ENCODE data around the gene MLLT11.
"Not testable (repeated sequence)": the region's sequence is repeated elsewhere in the genome, so short reads cannot be mapped to it uniquely, and the experiment has no call there.

The MLLT11 gene

GRCh38 chr1:151055581-151055980 lies 4.6 kb upstream of the MLLT11 start:
- DNase-seq = no peak

- DNase-seq = no peak
These were observed 4.0 kb upstream of the MLLT11 start for GRCh38 chr1:151056149-151056548.

GRCh38 chr1:151058692-151059091 lies 1.5 kb upstream of the MLLT11 start:
- peak in 17 of 58 donors; percentile 5 to 63 (median 18) for DNase-seq

GRCh38 chr1:151059109-151060006 lies 839 bp upstream of the MLLT11 start, which contains the start of gene CDC42SE1:
Gene CDC42SE1 (minus strand): TSS chr1:151059622. CDS start chr1:151055730, 3,892 bp downstream.
- peak in 57 of 58 donors; percentile 10 to 83 (median 70) for DNase-seq

GRCh38 chr1:151060657-151061421 lies 642 bp downstream of the MLLT11 start:
- peak in 7 of 58 donors; percentile 3 to 23 (median 9) for DNase-seq

- DNase-seq = no peak
These were observed 1.5 kb downstream of the MLLT11 start for GRCh38 chr1:151061704-151062103.

GRCh38 chr1:151062741-151063371 lies 2.7 kb downstream of the MLLT11 start:
- DNase-seq = no peak

- no peak for DNase-seq
These were observed 5.0 kb downstream of the MLLT11 start for GRCh38 chr1:151065089-151065645.

GRCh38 chr1:151067185-151067584 lies 7.0 kb downstream of the MLLT11 start:
- no peak for DNase-seq

GRCh38 chr1:151069103-151069486 lies 8.9 kb downstream of the MLLT11 start:
- no peak for DNase-seq

GRCh38 chr1:151070474-151071276 lies 10.5 kb downstream of the MLLT11 start, which contains the start of gene GABPB2:
Gene GABPB2 (plus strand): TSS chr1:151070761. CDS start chr1:151088190, 17,429 bp downstream.
- DNase-seq = peak; percentile 52 to 94 (median 86)

- no peak for DNase-seq
These were observed 12.0 kb downstream of the MLLT11 start for GRCh38 chr1:151072224-151072623.

- no peak for DNase-seq
These were observed 25.9 kb downstream of the MLLT11 start for GRCh38 chr1:151085953-151086559.

GRCh38 chr1:151097426-151097825 lies 37.2 kb downstream of the MLLT11 start:
- DNase-seq = not testable (repeated sequence)

GRCh38 chr1:151098126-151098525 lies 37.9 kb downstream of the MLLT11 start:
- DNase-seq = no peak

- no peak for DNase-seq
These were observed 44.4 kb downstream of the MLLT11 start for GRCh38 chr1:151104630-151105029.

GRCh38 chr1:151106894-151107293 lies 46.7 kb downstream of the MLLT11 start:
- no peak for DNase-seq

- no peak for DNase-seq
These were observed 48.1 kb downstream of the MLLT11 start for GRCh38 chr1:151108331-151108730.

- no peak for DNase-seq
These were observed 53.7 kb downstream of the MLLT11 start for GRCh38 chr1:151113877-151114276.

Measured in anterior cingulate cortex (tissue), 58 donors.